ENCODE data around the gene LYSMD4.

DNA sequence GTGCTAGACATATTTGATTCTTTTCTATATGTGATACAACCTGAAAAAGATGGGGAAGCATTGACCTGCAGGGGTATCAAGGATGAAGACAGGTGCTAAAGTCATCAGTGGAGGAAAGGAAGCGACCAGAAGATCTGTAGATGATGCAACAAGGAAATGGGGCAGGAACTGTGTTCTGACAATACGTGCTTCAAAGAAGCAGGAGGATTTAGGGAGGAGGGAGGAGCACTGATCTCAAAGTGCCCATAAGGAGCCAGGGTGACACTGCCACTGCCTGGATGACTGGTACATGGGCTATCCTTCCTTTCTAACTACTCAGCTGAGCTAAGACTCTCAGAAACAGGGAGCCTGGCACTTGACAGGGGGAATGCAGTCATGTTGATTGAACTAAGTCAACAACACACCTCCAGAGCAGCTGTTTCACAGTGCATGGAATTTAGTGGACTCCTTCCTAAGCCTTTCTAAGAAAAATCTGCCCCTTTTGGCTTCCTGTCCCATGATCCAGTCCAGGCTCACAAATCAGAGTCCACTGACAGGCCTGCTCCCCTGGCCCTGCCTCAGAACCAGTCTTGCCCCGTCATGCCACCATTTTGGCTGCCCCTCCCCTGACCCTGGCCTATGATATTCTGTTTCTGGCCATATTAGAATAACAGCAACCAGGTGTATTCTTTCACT lies 12.0 kb downstream of the LYSMD4 start:
- TF ChIP-seq POLR2A (IDR thresholded peaks at IDR 0.05; ENCODE audit: low read depth, low read length) = no peak
- no peak for TF ChIP-seq POLR2AphosphoS5 (IDR thresholded peaks at IDR 0.05; ENCODE audit: low read depth, low read length)
- no peak for TF ChIP-seq TAF1 (IDR thresholded peaks at IDR 0.05; ENCODE audit: borderline replicate concordance, low read depth, low read length)

Data from GM12892 (cell line).